OCI-LY3 (cell line): ENCODE results near the gene ARHGAP6.

ENCODE experiments used
- H2AFZ ChIP-seq: fragments of 200-600, 300-600 bp; shearing (Covaris generic); 2 replicates; pipeline ENCODE4 v1.6.0; 2014; ENCODE audit warnings: antibody characterized with exemption, low read depth, low read length
- H3K27ac ChIP-seq: fragments of 200-600, 300-600 bp; sonication (generic); 2 replicates; pipeline ENCODE4 v1.5.1; 2014; ENCODE audit warnings: mild to moderate bottlenecking, low read length, moderate library complexity, mixed read lengths
- H3K27me3 ChIP-seq: fragments of 200-600, 300-600 bp; sonication (generic); 2 replicates; pipeline ENCODE4 v1.6.1; 2014; ENCODE audit warnings: low read depth, low read length, mixed read lengths
- H3K36me3 ChIP-seq: fragments of 200-600, 300-600 bp; sonication (generic); replicated peaks from 2 replicates; pipeline ENCODE3; 2014; ENCODE audit warnings: low read depth, low read length, mixed read lengths
- H3K4me1 ChIP-seq: fragments of 300-600, 200-600 bp; sonication (generic); 2 replicates; pipeline ENCODE4 v1.6.1; 2014; ENCODE audit warnings: low read length, mixed read lengths
- H3K4me2 ChIP-seq: fragments of 200-600, 300-600 bp; sonication (generic); 2 replicates; pipeline ENCODE4 v1.6.1; 2014; ENCODE audit warnings: low read length, mixed read lengths
- H3K4me3 ChIP-seq: fragments of 300-600, 200-600 bp; sonication (generic); 2 replicates; pipeline ENCODE4 v1.5.1; 2014; ENCODE audit warnings: antibody characterized with exemption, mild to moderate bottlenecking, low read length, moderate library complexity
- H3K79me2 ChIP-seq: fragments of 300-600, 200-600 bp; shearing (Covaris generic); 2 replicates; pipeline ENCODE4 v1.6.1; 2014; ENCODE audit warnings: mild to moderate bottlenecking, low read length, mixed read lengths
- H3K9ac ChIP-seq: fragments of 300-600, 200-600 bp; shearing (Covaris generic); 2 replicates; pipeline ENCODE4 v1.6.0; 2014; ENCODE audit warnings: mild to moderate bottlenecking, low read length, moderate library complexity
- H3K9me3 ChIP-seq: fragments of 200-600, 300-600 bp; shearing (Covaris generic); 2 replicates; pipeline ENCODE4 v1.6.1; 2014; ENCODE audit warnings: low read length, mixed read lengths; ENCODE audit not compliant: insufficient read depth
- H4K20me1 ChIP-seq: fragments of 200-600, 300-600 bp; sonication (generic); 2 replicates; pipeline ENCODE4 v1.6.1; 2016; ENCODE audit warnings: low read length, mixed read lengths; ENCODE audit not compliant: insufficient read depth
- EZH2phosphoT487 ChIP-seq: fragments of 200-600 bp; shearing (Covaris generic); IDR thresholded peaks from 2 replicates; pipeline ENCODE4 v1.6.1; 2018; ENCODE audit warnings: antibody characterized with exemption, mixed run types, low read depth
- TF ChIP-seq, protein P1 (sequence below): fragments of 200-600, 300-600 bp; sonication (generic); IDR thresholded peaks from 2 replicates; pipeline ENCODE4 v1.5.1; 2014; ENCODE audit warnings: antibody characterized with exemption, low read length, low read depth

ARHGAP6 gene

DNA sequence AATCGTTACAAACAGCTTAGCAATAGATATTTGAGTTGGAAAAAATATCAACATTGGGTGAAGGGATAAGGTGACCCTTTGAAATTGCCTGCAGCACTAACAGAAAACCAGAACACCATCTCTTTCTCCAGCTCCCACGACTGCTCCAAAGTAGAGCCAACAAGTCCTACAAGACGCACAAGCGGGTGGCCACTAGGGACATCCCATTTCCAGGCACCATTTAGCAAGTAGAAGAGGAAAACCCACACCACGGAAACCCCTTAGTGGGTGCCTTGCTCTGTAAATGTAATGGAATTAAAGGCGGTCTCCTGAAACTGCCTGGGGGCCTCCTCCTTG is 1.9 kb downstream of the ARHGAP6 start:
- Histone ChIP-seq H3K79me2 (no peaks in the 10 kb centered on the region), H3K9me3 (no peaks in the 10 kb centered on the region), H3K36me3 (no peaks in the 10 kb centered on the region), H3K27me3 (peaks cover 10% of the 10 kb centered on the region), H2AFZ (no peak overlapping the region), H3K4me1 (peaks cover 7% of the 10 kb centered on the region), H4K20me1 (no peaks in the 10 kb centered on the region), H3K27ac (no peak overlapping the region), H3K9ac (no peak overlapping the region), H3K4me3 (no peak overlapping the region), H3K4me2 (no peak overlapping the region)
- no peak for TF ChIP-seq EZH2phosphoT487
- TF ChIP-seq, protein P1, sequence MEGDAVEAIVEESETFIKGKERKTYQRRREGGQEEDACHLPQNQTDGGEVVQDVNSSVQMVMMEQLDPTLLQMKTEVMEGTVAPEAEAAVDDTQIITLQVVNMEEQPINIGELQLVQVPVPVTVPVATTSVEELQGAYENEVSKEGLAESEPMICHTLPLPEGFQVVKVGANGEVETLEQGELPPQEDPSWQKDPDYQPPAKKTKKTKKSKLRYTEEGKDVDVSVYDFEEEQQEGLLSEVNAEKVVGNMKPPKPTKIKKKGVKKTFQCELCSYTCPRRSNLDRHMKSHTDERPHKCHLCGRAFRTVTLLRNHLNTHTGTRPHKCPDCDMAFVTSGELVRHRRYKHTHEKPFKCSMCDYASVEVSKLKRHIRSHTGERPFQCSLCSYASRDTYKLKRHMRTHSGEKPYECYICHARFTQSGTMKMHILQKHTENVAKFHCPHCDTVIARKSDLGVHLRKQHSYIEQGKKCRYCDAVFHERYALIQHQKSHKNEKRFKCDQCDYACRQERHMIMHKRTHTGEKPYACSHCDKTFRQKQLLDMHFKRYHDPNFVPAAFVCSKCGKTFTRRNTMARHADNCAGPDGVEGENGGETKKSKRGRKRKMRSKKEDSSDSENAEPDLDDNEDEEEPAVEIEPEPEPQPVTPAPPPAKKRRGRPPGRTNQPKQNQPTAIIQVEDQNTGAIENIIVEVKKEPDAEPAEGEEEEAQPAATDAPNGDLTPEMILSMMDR: no peak

DNA sequence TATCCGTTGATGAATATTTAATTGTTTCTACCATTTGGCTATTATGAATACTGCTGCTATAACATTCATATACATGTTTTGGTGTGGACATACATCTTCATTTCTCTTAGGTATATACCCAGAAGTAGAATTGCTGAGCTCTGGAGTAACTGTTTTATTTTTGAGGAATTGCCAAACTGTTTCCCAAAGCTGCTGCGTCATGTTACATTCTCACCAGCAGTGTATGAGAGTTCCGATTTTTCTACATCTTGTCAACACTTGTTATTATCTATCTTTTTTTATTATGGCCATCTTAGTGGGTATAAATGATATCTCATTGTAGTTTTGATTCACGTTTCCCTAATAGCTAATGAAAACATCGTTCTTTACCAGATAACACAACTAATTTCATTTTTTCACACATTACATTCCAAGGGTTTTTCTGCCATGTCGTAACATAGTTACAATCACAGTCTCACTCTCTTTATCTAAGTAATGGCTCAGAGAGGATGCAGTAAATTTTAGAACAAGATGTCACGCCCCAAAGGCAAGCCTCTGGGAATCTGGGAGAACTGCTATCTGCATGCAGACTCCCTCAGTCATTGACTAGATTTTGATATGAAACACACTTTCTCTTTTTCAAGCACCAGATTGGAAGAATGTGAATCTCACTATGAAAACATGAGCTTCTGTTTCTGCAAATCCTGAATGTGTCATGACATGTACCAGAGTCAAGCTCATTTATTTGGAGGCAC is 10.3 kb downstream of the ARHGAP6 start:
- Histone ChIP-seq H3K4me2 (no peak overlapping the region), H3K9me3 (no peaks in the 10 kb centered on the region), H3K27me3 (peaks cover 14% of the 10 kb centered on the region; the same call in 1 of the 2 replicates), H4K20me1 (no peaks in the 10 kb centered on the region), H3K4me3 (no peak overlapping the region), H3K9ac (no peak overlapping the region), H3K27ac (no peak overlapping the region), H3K4me1 (peaks cover 15% of the 10 kb centered on the region), H2AFZ (no peak overlapping the region), H3K36me3 (no peaks in the 10 kb centered on the region), H3K79me2 (no peaks in the 10 kb centered on the region)
- no peak for TF ChIP-seq EZH2phosphoT487
- TF ChIP-seq, protein P1: no peak

DNA sequence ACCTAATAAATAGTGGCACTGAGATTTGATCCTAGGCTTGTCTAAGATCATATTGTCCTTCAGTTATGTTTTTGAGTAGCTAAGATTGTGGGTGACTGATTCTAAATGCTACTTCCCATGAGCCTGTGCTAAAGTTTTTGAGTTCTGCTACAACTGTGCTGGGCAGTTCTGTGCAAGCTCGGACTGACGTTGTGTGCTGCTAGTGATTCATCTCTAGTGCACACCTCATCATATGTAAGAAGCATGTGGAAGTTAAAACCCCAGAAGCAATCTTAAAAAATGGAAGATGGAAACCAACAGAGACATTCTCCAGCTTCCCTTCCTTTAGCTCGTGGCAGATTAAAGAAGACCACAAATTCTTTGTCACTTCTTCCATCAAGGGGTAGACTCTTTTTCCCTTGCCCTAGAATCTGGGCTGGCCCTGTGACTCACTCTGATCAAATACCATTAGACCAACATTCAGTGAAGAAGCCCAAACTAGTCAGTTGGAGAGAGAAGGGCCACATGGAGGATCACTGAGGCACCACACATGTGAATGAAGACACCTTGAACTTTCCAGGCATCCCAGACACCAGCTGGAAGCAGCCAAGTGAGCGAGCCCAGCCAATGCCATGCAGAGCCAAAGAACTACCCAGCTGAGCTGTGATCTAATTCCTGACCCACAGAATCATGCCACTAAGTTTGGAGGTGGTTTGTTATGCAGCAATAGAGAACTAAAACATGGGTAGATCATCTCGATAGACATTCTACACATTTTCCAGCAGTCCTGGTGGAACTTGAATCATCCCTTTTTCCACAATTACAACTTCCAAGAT is 16.8 kb downstream of the ARHGAP6 start:
- Histone ChIP-seq H2AFZ (no peak overlapping the region), H3K4me2 (no peak overlapping the region), H3K4me3 (no peak overlapping the region), H3K36me3 (no peaks in the 10 kb centered on the region), H3K9me3 (no peaks in the 10 kb centered on the region), H3K79me2 (no peaks in the 10 kb centered on the region), H4K20me1 (no peaks in the 10 kb centered on the region), H3K4me1 (peaks cover 8% of the 10 kb centered on the region; the same call in 1 of the 2 replicates), H3K27me3 (no peaks in the 10 kb centered on the region), H3K27ac (no peak overlapping the region), H3K9ac (no peak overlapping the region)
- TF ChIP-seq, protein P1: no peak
- no peak for TF ChIP-seq EZH2phosphoT487

DNA sequence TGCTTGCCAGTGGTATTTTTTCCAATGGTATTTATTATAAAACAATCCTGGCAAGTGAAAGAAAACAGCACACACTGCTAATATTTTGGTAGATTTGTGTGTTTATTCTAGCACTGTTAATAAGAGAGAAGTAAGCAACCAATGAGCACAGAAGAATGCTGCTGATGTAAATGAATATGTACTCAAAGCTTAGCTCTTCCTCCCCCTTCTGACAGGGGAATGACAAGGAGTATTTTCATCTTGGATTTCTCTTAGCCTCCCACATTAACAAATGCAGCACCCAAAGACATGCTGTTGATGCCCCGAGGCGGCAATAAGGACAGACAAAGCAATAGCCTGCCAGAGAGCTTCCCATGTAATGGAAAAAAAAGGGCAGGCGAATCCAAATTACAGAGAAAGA is 18.6 kb downstream of the ARHGAP6 start:
- H4K20me1 ChIP-seq: no peaks in the 10 kb centered on the region
- H3K4me1 ChIP-seq: peaks cover 8% of the 10 kb centered on the region; the same call in 1 of the 2 replicates
- no peaks in the 10 kb centered on the region for H3K79me2 ChIP-seq
- no peaks in the 10 kb centered on the region for H3K27me3 ChIP-seq
- H3K9ac ChIP-seq: no peak overlapping the region
- no peaks in the 10 kb centered on the region for H3K36me3 ChIP-seq
- no peak overlapping the region for H3K27ac ChIP-seq
- no peak overlapping the region for H2AFZ ChIP-seq
- H3K4me2 ChIP-seq: no peak overlapping the region
- TF ChIP-seq, protein P1: no peak
- TF ChIP-seq EZH2phosphoT487: no peak
- no peaks in the 10 kb centered on the region for H3K9me3 ChIP-seq
- no peak overlapping the region for H3K4me3 ChIP-seq
